H9 (cell line): Measurements from ENCODE around the gene CAPN9. TPM values are rescaled to one million over a fixed set of nuclear protein-coding genes. Genes with fewer than 3 reads are reported as not detected.

ENCODE experiments used
- DNase-seq: peaks from one replicate; pipeline ENCODE4 v3.0.0-alpha.2; 2017
- H2AFZ ChIP-seq: one replicate; pipeline ENCODE4 v1.6.1; 2013; ENCODE audit warnings: mild to moderate bottlenecking, low read length, control low read depth, moderate library complexity
- H2AK5ac ChIP-seq: 2 replicates; pipeline ENCODE4 v1.6.1; 2013; ENCODE audit warnings: low read length, control low read depth, mixed read lengths; ENCODE audit not compliant: insufficient read length
- H2BK120ac ChIP-seq: one replicate; pipeline ENCODE4 v1.6.1; 2013; ENCODE audit warnings: low read depth, mild to moderate bottlenecking, low read length, control low read depth, inconsistent platforms; ENCODE audit not compliant: poor library complexity, severe bottlenecking
- H2BK12ac ChIP-seq: 2 replicates; pipeline ENCODE4 v1.6.1; 2013; ENCODE audit warnings: low read length, control low read depth, mixed read lengths, low read depth; ENCODE audit not compliant: insufficient read length
- H2BK15ac ChIP-seq: 2 replicates; pipeline ENCODE4 v1.6.1; 2013; ENCODE audit warnings: low read depth, low read length, control low read depth
- H2BK20ac ChIP-seq: one replicate; pipeline ENCODE4 v1.6.1; 2013; ENCODE audit warnings: low read depth, mild to moderate bottlenecking, low read length, control low read depth, inconsistent platforms; ENCODE audit not compliant: poor library complexity, severe bottlenecking
- H2BK5ac ChIP-seq: 2 replicates; pipeline ENCODE4 v1.6.1; 2013; ENCODE audit warnings: low read length, control low read depth, mixed read lengths; ENCODE audit not compliant: insufficient read length
- H3K14ac ChIP-seq: 2 replicates; pipeline ENCODE4 v1.6.1; 2013; ENCODE audit warnings: low read length, control low read depth; ENCODE audit not compliant: insufficient read depth
- H3K18ac ChIP-seq: 2 replicates; pipeline ENCODE4 v1.6.1; 2013; ENCODE audit warnings: low read depth, mild to moderate bottlenecking, mixed read lengths, low read length, control low read depth; ENCODE audit not compliant: insufficient read length
- H3K23ac ChIP-seq: 2 replicates; pipeline ENCODE4 v1.6.1; 2013; ENCODE audit warnings: low read length, control low read depth, mixed read lengths, low read depth; ENCODE audit not compliant: insufficient read length
- H3K23me2 ChIP-seq: 2 replicates; pipeline ENCODE4 v1.6.1; 2013; ENCODE audit warnings: low read depth, mild to moderate bottlenecking, mixed read lengths, low read length, control low read depth; ENCODE audit not compliant: insufficient read length, poor library complexity, severe bottlenecking
- H3K27ac ChIP-seq: 2 replicates; pipeline ENCODE4 v1.5.1; 2013; ENCODE audit warnings: low read length, control low read depth, mixed read lengths, low read depth; ENCODE audit not compliant: insufficient read length
- H3K27me3 ChIP-seq: 2 replicates; pipeline ENCODE4 v1.6.1; 2013; ENCODE audit warnings: low read length, control low read depth, inconsistent platforms; ENCODE audit not compliant: insufficient read depth
- H3K4ac ChIP-seq: 2 replicates; pipeline ENCODE4 v1.6.1; 2013; ENCODE audit warnings: low read depth, mild to moderate bottlenecking, control low read depth, inconsistent platforms, low read length, moderate library complexity
- H3K4me1 ChIP-seq: 2 replicates; pipeline ENCODE4 v1.6.1; 2013; ENCODE audit warnings: low read length, control low read depth, inconsistent platforms; ENCODE audit not compliant: insufficient read depth
- H3K4me2 ChIP-seq: 2 replicates; pipeline ENCODE4 v1.6.1; 2013; ENCODE audit warnings: low read length, control low read depth, mixed read lengths; ENCODE audit not compliant: insufficient read length, insufficient read depth
- H3K56ac ChIP-seq: 2 replicates; pipeline ENCODE4 v1.6.1; 2013; ENCODE audit warnings: low read depth, mild to moderate bottlenecking, mixed read lengths, low read length, control low read depth; ENCODE audit not compliant: insufficient read length
- H3K79me1 ChIP-seq: 2 replicates; pipeline ENCODE4 v1.6.1; 2013; ENCODE audit warnings: low read depth, mild to moderate bottlenecking, moderate library complexity, low read length, control low read depth, inconsistent platforms; ENCODE audit not compliant: insufficient read depth, poor library complexity, severe bottlenecking
- H3K79me2 ChIP-seq: 2 replicates; pipeline ENCODE4 v1.6.1; 2013; ENCODE audit warnings: low read length, control low read depth, inconsistent platforms; ENCODE audit not compliant: insufficient read depth
- H3K9ac ChIP-seq: 2 replicates; pipeline ENCODE4 v1.6.1; 2013; ENCODE audit warnings: low read length, control low read depth, mixed read lengths; ENCODE audit not compliant: insufficient read length; ENCODE audit errors: extremely low read depth
- H3K9me3 ChIP-seq: one replicate; pipeline ENCODE4 v1.6.1; 2013; ENCODE audit warnings: low read depth, low read length, inconsistent platforms; ENCODE audit not compliant: control insufficient read depth
- H3T11ph ChIP-seq: one replicate; pipeline ENCODE4 v1.6.1; 2013; ENCODE audit warnings: mild to moderate bottlenecking, low read length, control low read depth, inconsistent platforms
- H4K20me1 ChIP-seq: one replicate; pipeline ENCODE4 v1.6.1; 2013; ENCODE audit not compliant: control insufficient read depth, insufficient read length, insufficient read depth
- H4K5ac ChIP-seq: 2 replicates; pipeline ENCODE4 v1.6.1; 2013; ENCODE audit warnings: low read depth, mild to moderate bottlenecking, mixed read lengths, low read length, control low read depth; ENCODE audit not compliant: insufficient read length
- H4K8ac ChIP-seq: replicated peaks from 2 replicates; pipeline ENCODE4 v1.6.1; 2013; ENCODE audit warnings: low read length, control low read depth, mixed read lengths, low read depth; ENCODE audit not compliant: insufficient read length
- H4K91ac ChIP-seq: 2 replicates; pipeline ENCODE4 v1.6.1; 2013; ENCODE audit warnings: low read depth, mild to moderate bottlenecking, moderate library complexity, mixed read lengths, low read length, control low read depth; ENCODE audit not compliant: insufficient read length
- H3K27ac Mint-ChIP-seq, 3 experiments: 2 replicates in 2 of 3; 3 replicates in 1 of 3; pipeline ENCODE4 v1.8.0; 2020 to 2021; ENCODE audit warnings: mixed read lengths in 3 of 3, mild to moderate bottlenecking in 1 of 3, moderate library complexity in 1 of 3
- H3K27me3 Mint-ChIP-seq: 2 replicates; pipeline ENCODE4 v1.8.0; 2021; ENCODE audit warnings: low read depth, mild to moderate bottlenecking, moderate library complexity, mixed read lengths
- H3K36me3 Mint-ChIP-seq, 3 experiments: 2 replicates in 2 of 3; 3 replicates in 1 of 3; pipeline ENCODE4 v1.8.0; 2020 to 2021; ENCODE audit warnings: low read depth in 3 of 3, mixed read lengths in 3 of 3; ENCODE audit not compliant: insufficient read depth in 1 of 3
- H3K4me1 Mint-ChIP-seq, 2 experiments: 2 replicates each; pipeline ENCODE4 v1.8.0; 2020; ENCODE audit warnings: mixed read lengths in 2 of 2
- H3K4me3 Mint-ChIP-seq, 2 experiments: 2 replicates in 1 of 2; 3 replicates in 1 of 2; pipeline ENCODE4 v1.8.0; 2020 to 2021; ENCODE audit warnings: mild to moderate bottlenecking in 2 of 2, mixed read lengths in 2 of 2, moderate library complexity in 1 of 2
- H3K9me3 Mint-ChIP-seq, 2 experiments: 2 replicates in 1 of 2; 3 replicates in 1 of 2; pipeline ENCODE4 v1.8.0; 2020; ENCODE audit warnings: mild to moderate bottlenecking in 2 of 2, mixed read lengths in 2 of 2, moderate library complexity in 1 of 2
- WGBS: extraction: QIAGEN DNeasy Blood & Tissue Kit; methylation state at CpG from one replicate; pipeline ENCODE4 v1.1.7; 2013; ENCODE audit warnings: missing lambda C conversion rate, low lambda C conversion rate, mixed read lengths; ENCODE audit not compliant: insufficient read length; ENCODE audit errors: extremely low coverage; 5-methylcytosine and 5-hydroxymethylcytosine counted together
- total RNA-seq: library from RNA; stranded (reverse); gene quantifications from 2 replicates; pipeline ENCODE4 v1.2.1, GENCODE V29; 2021
- TF ChIP-seq, protein P1 (sequence below): fragments of 200-600 bp; sonication (generic); conservative IDR thresholded peaks from 3 replicates; pipeline ENCODE4 v1.8.0; 2021; ENCODE audit warnings: antibody characterized with exemption, mild to moderate bottlenecking

The CAPN9 gene
- total RNA-seq, 1 experiment from 2014 or later: 0.22 TPM

GRCh38 chr1:230842801-230843200 lies 95.6 kb downstream of the CAPN9 start:
- Histone ChIP-seq H3K4me2 (no peak overlapping the region), H3K56ac (no peak overlapping the region), H2BK120ac (no peak overlapping the region), H4K91ac (no peak overlapping the region), H2BK12ac (no peak overlapping the region), H3K27ac (no peak overlapping the region), H2BK15ac (no peak overlapping the region), H3K9ac (no peak overlapping the region), H3K4me1 (no peaks in the 10 kb centered on the region), H2BK20ac (no peak overlapping the region), H2AK5ac (no peak overlapping the region), H2AFZ (no peak overlapping the region), H3K4ac (no peak overlapping the region), H4K8ac (no peak overlapping the region), H3K14ac (no peak overlapping the region), H3K9me3 (no peaks in the 10 kb centered on the region), H3T11ph (no peak overlapping the region), H3K23ac (no peak overlapping the region), H3K79me2 (no peaks in the 10 kb centered on the region), H2BK5ac (no peak overlapping the region), H3K27me3 (no peaks in the 10 kb centered on the region), H4K20me1 (no peaks in the 10 kb centered on the region), H3K23me2 (no peaks in the 10 kb centered on the region), H3K18ac (no peak overlapping the region), H4K5ac (no peak overlapping the region), H3K79me1 (no peaks in the 10 kb centered on the region)
- no peak overlapping the region for H3K4me3 Mint-ChIP-seq
- DNase-seq: no peak
- no peak overlapping the region for H3K27ac Mint-ChIP-seq
- peaks cover 0 to 3% of the 10 kb centered on the region in 2 experiments; a peak in 1 of 4 replicates for H3K4me1 Mint-ChIP-seq
- no peaks in the 10 kb centered on the region for H3K27me3 Mint-ChIP-seq
- H3K36me3 Mint-ChIP-seq: peaks cover 20 to 50% (median 44%) of the 10 kb centered on the region in 3 experiments; a peak in 6 of 7 replicates
- no peaks in the 10 kb centered on the region for H3K9me3 Mint-ChIP-seq
- WGBS: no CpG with 5 or more reads among the region's 8 CpGs
- TF ChIP-seq, protein P1, sequence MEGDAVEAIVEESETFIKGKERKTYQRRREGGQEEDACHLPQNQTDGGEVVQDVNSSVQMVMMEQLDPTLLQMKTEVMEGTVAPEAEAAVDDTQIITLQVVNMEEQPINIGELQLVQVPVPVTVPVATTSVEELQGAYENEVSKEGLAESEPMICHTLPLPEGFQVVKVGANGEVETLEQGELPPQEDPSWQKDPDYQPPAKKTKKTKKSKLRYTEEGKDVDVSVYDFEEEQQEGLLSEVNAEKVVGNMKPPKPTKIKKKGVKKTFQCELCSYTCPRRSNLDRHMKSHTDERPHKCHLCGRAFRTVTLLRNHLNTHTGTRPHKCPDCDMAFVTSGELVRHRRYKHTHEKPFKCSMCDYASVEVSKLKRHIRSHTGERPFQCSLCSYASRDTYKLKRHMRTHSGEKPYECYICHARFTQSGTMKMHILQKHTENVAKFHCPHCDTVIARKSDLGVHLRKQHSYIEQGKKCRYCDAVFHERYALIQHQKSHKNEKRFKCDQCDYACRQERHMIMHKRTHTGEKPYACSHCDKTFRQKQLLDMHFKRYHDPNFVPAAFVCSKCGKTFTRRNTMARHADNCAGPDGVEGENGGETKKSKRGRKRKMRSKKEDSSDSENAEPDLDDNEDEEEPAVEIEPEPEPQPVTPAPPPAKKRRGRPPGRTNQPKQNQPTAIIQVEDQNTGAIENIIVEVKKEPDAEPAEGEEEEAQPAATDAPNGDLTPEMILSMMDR: no peak
